Measurements from ENCODE around the gene ZSWIM7. TPM values are rescaled to one million over a fixed set of nuclear protein-coding genes. Genes with fewer than 3 reads are reported as not detected.

The ZSWIM7 gene
- total and polyA plus RNA-seq, 3 donors from 2014 or later = 17.0 to 36.2 (median 20.1) TPM

DNA sequence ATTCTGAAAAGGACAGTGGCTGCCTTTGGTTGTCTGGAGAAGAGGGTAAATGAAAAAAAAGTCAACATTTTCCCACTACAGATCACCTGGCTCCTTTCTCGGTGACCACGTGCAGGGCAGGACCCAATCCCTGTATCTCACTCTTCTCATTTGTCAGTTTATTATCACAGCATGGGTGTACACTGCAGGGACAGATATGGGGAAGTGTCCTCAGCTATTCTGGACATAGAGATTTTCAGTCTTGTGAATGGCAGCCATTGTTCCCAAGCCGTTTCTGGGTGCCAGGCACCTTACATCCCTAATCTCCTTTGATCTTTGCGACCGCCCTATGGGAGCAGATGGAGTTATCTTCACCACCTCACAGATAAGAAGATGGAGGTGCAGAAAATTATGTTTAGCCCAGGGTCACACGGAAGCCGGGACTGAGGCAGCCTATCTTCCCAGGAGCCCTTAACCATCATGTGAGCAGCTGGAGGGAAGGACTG is 47.4 kb downstream of the ZSWIM7 start:
- WGBS, 2 donors = 87 to 90% methylated on average over 7 of the region's 7 CpGs

DNA sequence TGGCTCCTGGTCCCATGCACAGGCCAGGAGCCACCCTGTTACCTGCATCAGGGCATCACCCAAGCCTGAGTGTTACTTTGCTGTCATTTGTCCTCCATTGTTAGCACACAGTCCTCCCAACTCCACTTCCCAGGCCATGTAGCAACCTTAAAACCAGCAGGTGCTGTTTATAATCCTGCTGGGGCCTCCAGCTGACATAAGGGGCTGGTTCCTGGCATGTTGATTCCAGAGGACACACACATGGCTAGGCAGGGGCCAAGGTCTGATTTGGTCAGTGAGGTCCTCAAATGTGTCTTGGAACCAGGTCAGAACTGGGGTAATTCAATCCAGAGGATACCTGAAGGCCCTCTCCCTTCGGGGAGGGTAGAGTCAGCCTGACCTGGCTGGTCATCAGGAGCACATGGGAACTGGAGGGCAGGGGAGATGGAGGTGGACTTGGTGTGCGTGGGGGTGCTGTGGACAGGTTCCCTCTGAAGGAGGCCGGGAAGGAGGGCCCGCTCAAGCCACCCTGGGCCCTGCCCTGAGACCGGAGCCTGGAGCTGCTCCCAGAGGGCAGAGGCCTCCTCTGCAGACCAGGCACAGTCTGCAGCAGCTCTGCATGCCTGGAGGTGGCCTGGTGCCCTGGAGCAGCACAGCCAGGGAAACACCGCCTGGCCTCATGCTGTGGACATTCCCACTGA is 48.0 kb downstream of the ZSWIM7 start:
- Histone ChIP-seq H3K9me3 (no peaks in the 10 kb centered on the region), H3K27ac (no peak overlapping the region), H3K36me3 (ENCODE audit: low read depth, missing control alignments) (no peaks in the 10 kb centered on the region), H3K4me3 (no peak overlapping the region), H3K27me3 (no peaks in the 10 kb centered on the region), H3K4me1 (no peaks in the 10 kb centered on the region)
- no peak for TF ChIP-seq POLR2A (IDR thresholded peaks at IDR 0.05)
- TF ChIP-seq, protein P1, sequence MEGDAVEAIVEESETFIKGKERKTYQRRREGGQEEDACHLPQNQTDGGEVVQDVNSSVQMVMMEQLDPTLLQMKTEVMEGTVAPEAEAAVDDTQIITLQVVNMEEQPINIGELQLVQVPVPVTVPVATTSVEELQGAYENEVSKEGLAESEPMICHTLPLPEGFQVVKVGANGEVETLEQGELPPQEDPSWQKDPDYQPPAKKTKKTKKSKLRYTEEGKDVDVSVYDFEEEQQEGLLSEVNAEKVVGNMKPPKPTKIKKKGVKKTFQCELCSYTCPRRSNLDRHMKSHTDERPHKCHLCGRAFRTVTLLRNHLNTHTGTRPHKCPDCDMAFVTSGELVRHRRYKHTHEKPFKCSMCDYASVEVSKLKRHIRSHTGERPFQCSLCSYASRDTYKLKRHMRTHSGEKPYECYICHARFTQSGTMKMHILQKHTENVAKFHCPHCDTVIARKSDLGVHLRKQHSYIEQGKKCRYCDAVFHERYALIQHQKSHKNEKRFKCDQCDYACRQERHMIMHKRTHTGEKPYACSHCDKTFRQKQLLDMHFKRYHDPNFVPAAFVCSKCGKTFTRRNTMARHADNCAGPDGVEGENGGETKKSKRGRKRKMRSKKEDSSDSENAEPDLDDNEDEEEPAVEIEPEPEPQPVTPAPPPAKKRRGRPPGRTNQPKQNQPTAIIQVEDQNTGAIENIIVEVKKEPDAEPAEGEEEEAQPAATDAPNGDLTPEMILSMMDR (IDR thresholded peaks at IDR 0.05) = no peak
- intact Hi-C loops (cut with DNase I; ENCODE audit: low total_unique reads) = no loop called here
- WGBS, 2 donors = 93 to 100% methylated on average over 1 to 6 of the region's 6 CpGs
- DNase-seq = no peak

More for the DNA sequence above, 47.4 kb downstream of the ZSWIM7 start:
- Histone ChIP-seq H3K27ac (no peak overlapping the region), H3K4me1 (no peaks in the 10 kb centered on the region), H3K4me3 (no peak overlapping the region), H3K36me3 (ENCODE audit: low read depth, missing control alignments) (no peaks in the 10 kb centered on the region), H3K9me3 (no peaks in the 10 kb centered on the region), H3K27me3 (no peaks in the 10 kb centered on the region)
- no peak for DNase-seq
- TF ChIP-seq, protein P1 (IDR thresholded peaks at IDR 0.05) = no peak
- TF ChIP-seq POLR2A (IDR thresholded peaks at IDR 0.05) = no peak
- intact Hi-C loops (cut with DNase I; ENCODE audit: low total_unique reads) = no loop called here

DNA sequence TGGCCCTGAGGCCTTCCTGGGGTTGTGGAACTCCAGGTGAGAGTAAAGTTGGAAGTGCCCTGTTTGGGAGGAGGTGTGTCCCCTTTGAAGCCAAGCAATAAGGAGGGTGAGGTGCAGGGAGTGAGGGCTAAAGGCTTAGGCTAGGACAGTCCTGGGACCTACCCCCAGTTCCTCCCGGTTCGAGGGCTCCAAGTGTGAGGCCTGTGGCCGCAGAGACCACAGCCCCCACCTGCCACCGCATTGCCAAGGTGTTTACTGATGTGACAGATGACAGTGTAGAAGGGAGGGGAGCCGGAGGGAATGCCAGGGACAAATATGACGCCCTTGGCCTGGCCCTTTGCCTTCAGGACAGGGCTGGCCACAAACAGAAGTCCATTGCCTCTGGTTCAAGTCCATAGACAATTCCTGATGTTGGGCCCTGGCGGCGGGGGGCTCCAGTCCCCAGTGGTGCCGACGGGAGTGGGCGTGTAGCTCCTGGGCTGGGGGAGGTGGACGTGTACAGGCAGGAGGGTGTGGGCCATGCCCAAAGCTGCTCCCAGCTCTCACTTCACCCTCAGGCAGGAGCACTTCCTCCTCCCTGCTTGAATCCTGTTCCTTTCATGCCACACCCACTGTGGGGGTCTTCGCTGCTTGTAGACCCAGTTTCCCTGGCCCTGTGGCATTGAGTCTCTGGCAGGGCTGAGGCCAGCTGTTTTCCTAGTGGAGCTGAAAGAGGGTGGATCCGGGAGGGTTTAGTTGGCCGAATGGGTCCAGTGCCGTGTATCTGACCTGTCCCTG is 51.3 kb downstream of the ZSWIM7 start:
- Histone ChIP-seq H3K9me3 (no peaks in the 10 kb centered on the region), H3K36me3 (ENCODE audit: low read depth, missing control alignments) (no peaks in the 10 kb centered on the region), H3K27ac (no peak overlapping the region), H3K4me1 (peaks cover 5% of the 10 kb centered on the region), H3K4me3 (no peak overlapping the region), H3K27me3 (no peaks in the 10 kb centered on the region)
- no peak for TF ChIP-seq POLR2A (IDR thresholded peaks at IDR 0.05)
- TF ChIP-seq, protein P1 (IDR thresholded peaks at IDR 0.05) = no peak
- intact Hi-C loops (cut with DNase I; ENCODE audit: low total_unique reads) = no loop called here
- no peak for DNase-seq
- 85 to 88% methylated on average over 12 to 14 of the region's 16 CpGs for WGBS, 2 donors

DNA sequence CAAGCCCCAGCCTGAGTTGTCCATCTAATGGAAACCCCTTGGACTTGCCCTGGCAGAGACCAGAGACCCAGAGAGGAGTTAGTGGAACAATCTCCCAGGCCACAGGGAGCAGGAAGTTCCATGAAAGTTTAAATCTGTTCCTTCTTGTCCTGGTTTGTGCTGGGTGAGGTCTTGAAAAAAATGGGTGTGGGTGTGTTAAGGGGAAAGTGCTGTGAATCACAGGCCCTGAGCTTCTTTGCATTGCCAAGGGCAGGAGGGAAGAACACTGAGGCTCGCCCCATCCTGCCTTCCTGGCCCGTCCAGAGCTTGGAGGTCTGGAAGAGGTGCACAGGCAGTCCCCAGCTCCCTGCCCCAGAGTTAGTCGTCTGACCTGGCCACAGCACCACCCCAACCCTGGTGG is 52.2 kb downstream of the ZSWIM7 start:
- Histone ChIP-seq H3K9me3 (no peaks in the 10 kb centered on the region), H3K36me3 (ENCODE audit: low read depth, missing control alignments) (no peaks in the 10 kb centered on the region), H3K4me3 (no peak overlapping the region), H3K27me3 (no peaks in the 10 kb centered on the region), H3K27ac (no peak overlapping the region), H3K4me1 (peaks cover 5% of the 10 kb centered on the region)
- no peak for DNase-seq
- 55 to 79% methylated on average over 2 to 3 of the region's 3 CpGs for WGBS, 2 donors
- intact Hi-C loops (cut with DNase I; ENCODE audit: low total_unique reads) = no loop called here
- TF ChIP-seq, protein P1 (IDR thresholded peaks at IDR 0.05) = no peak
- TF ChIP-seq POLR2A (IDR thresholded peaks at IDR 0.05) = no peak

Data from testis (tissue), 3 donors.